ENCODE results near the gene STX7. TPM values are rescaled to one million over a fixed set of nuclear protein-coding genes. Genes with fewer than 3 reads are reported as not detected.

STX7 gene
- total and polyA plus RNA-seq, 2 donors (not counting 3 experiments of a cell fraction or from before 2014, with no cell fraction given) = 13.4 to 45.5 TPM

GRCh38 chr6:132405143-132405915 is 107.6 kb downstream of the STX7 start:
- no peak overlapping the region for H2AFZ ChIP-seq (ENCODE audit: low read depth, low read length)
- no peaks in the 10 kb centered on the region for H3K79me2 ChIP-seq (ENCODE audit: control insufficient read depth, insufficient read depth, low read length)
- FAIRE-seq (no peak), DNase-seq (ENCODE audit: low read depth, low spot score) (no peak)
- H3K4me3 ChIP-seq (replicated peaks in 1 of 3; ENCODE audit: insufficient read depth in 1 of 3, low read depth in 1 of 3, low read length in 3 of 3) = no peak overlapping the region
- peaks cover 41 to 57% of the 10 kb centered on the region in 2 experiments for H3K27me3 ChIP-seq (ENCODE audit: control insufficient read depth in 2 of 2, insufficient read depth in 2 of 2, low read length in 2 of 2)
- TF ChIP-seq, protein P1, sequence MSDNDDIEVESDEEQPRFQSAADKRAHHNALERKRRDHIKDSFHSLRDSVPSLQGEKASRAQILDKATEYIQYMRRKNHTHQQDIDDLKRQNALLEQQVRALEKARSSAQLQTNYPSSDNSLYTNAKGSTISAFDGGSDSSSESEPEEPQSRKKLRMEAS (IDR thresholded peaks at IDR 0.05; ENCODE audit: insufficient read depth, insufficient read length) = no peak
- no peak for TF ChIP-seq POLR2AphosphoS5 (IDR thresholded peaks at IDR 0.05; ENCODE audit: insufficient read depth, low read depth, low read length)
- TF ChIP-seq GATA2 (IDR thresholded peaks at IDR 0.05; ENCODE audit: insufficient read depth, insufficient read length, low read depth, low read length) = no peak
- TF ChIP-seq JUN (IDR thresholded peaks at IDR 0.05; ENCODE audit: borderline replicate concordance, insufficient read depth, insufficient read length, low read depth) = no peak
- TF ChIP-seq POLR2A (IDR thresholded peaks at IDR 0.05; ENCODE audit: low read depth, low read length) = no peak
- no peak for TF ChIP-seq FOS (IDR thresholded peaks at IDR 0.05; ENCODE audit: borderline replicate concordance, insufficient read depth, low read length)
- no peak for TF ChIP-seq MYC (IDR thresholded peaks at IDR 0.05; ENCODE audit: low read depth, low read length)
- TF ChIP-seq EZH2 (IDR thresholded peaks at IDR 0.05; ENCODE audit: borderline replicate concordance, low read depth, low read length, severe bottlenecking) = no peak
- TF ChIP-seq, protein P2, sequence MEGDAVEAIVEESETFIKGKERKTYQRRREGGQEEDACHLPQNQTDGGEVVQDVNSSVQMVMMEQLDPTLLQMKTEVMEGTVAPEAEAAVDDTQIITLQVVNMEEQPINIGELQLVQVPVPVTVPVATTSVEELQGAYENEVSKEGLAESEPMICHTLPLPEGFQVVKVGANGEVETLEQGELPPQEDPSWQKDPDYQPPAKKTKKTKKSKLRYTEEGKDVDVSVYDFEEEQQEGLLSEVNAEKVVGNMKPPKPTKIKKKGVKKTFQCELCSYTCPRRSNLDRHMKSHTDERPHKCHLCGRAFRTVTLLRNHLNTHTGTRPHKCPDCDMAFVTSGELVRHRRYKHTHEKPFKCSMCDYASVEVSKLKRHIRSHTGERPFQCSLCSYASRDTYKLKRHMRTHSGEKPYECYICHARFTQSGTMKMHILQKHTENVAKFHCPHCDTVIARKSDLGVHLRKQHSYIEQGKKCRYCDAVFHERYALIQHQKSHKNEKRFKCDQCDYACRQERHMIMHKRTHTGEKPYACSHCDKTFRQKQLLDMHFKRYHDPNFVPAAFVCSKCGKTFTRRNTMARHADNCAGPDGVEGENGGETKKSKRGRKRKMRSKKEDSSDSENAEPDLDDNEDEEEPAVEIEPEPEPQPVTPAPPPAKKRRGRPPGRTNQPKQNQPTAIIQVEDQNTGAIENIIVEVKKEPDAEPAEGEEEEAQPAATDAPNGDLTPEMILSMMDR (IDR thresholded peaks at IDR 0.05; ENCODE audit: extremely low read depth in 1 of 2, insufficient read depth in 1 of 2, low read depth in 1 of 2, low read length in 2 of 2) = no peak
- no peaks in the 10 kb centered on the region for H3K36me3 ChIP-seq (ENCODE audit: control insufficient read depth in 2 of 2, extremely low read depth in 1 of 2, insufficient read depth in 2 of 2, low read length in 2 of 2)
- ChIA-PET POLR2A (no interaction called here), CTCF (interaction anchor here (1.4 to 1.5 kb wide), 2 partner anchors 14 to 125 kb away, joined by 4 to 7 read pairs; no protein-coding TSS in a partner anchor)
- H3K4me2 ChIP-seq (ENCODE audit: insufficient read depth, low read length) = no peak overlapping the region
- no peaks in the 10 kb centered on the region for H4K20me1 ChIP-seq (replicated peaks; ENCODE audit: control insufficient read depth, extremely low read depth, insufficient read depth, low read length)
- H3K4me1 ChIP-seq (ENCODE audit: control insufficient read depth, extremely low read depth, insufficient read depth, low read length) = peaks cover 9% of the 10 kb centered on the region
- dilution Hi-C loops (cut with MboI; ENCODE audit: extremely low pct_ligation_motif_present, low sequenced_read_pairs) = no loop called here
- intact Hi-C loops (cut with micrococcal nuclease) = no loop called here
- no peak overlapping the region for H3K9ac ChIP-seq (replicated peaks; ENCODE audit: extremely low read depth, insufficient read depth, low read length)
- H3K27ac ChIP-seq (ENCODE audit: insufficient read depth, low read depth, low read length) = no peak overlapping the region
- BruUV-seq (replicated peaks) = no TSS peak
- no peaks in the 10 kb centered on the region for H3K9me1 ChIP-seq (replicated peaks; ENCODE audit: control insufficient read depth, extremely low read depth, insufficient read depth, low read length)
- H3K9me3 ChIP-seq (replicated peaks; ENCODE audit: control insufficient read depth, insufficient read depth, low read length) = no peaks in the 10 kb centered on the region

Data from endothelial cell of umbilical vein (primary cell).